GM21529 (cell line): ENCODE measurements around the gene MBD5.

Experiments
- ATAC-seq: cut with Tn5 transposase; IDR thresholded peaks from one replicate; pipeline ENCODE4 v1.9.1; 2021; ENCODE audit not compliant: unreplicated experiment

MBD5 gene

GRCh38 chr2:148108385-148108784, 87.5 kb downstream of the MBD5 start:
- no peak for ATAC-seq

GRCh38 chr2:148110184-148110583, 89.3 kb downstream of the MBD5 start:
- peak; percentile 73 for ATAC-seq

GRCh38 chr2:148122788-148123187, 101.9 kb downstream of the MBD5 start:
- ATAC-seq, result no peak

GRCh38 chr2:148124271-148124670, 103.4 kb downstream of the MBD5 start:
- ATAC-seq, result no peak

- no peak for ATAC-seq
Measured at GRCh38 chr2:148130581-148130980, 109.7 kb downstream of the MBD5 start.

- ATAC-seq, result no peak
Measured at GRCh38 chr2:148132412-148132811, 111.5 kb downstream of the MBD5 start.

- ATAC-seq, result no peak
Measured at GRCh38 chr2:148135705-148136104, 114.8 kb downstream of the MBD5 start.

- no peak for ATAC-seq
Measured at GRCh38 chr2:148136441-148136840, 115.5 kb downstream of the MBD5 start.

- ATAC-seq, result no peak
Measured at GRCh38 chr2:148161909-148162435, 141.1 kb downstream of the MBD5 start.

- ATAC-seq, result no peak
Measured at GRCh38 chr2:148162871-148163270, 142.0 kb downstream of the MBD5 start.

GRCh38 chr2:148165975-148166374, 145.1 kb downstream of the MBD5 start:
- ATAC-seq, result no peak

- ATAC-seq, result no peak
Measured at GRCh38 chr2:148167241-148167766, 146.4 kb downstream of the MBD5 start.

- ATAC-seq, result no peak
Measured at GRCh38 chr2:148167855-148168254, 147.0 kb downstream of the MBD5 start.

GRCh38 chr2:148172131-148172753, 151.4 kb downstream of the MBD5 start:
- ATAC-seq, result no peak

- ATAC-seq, result no peak
Measured at GRCh38 chr2:148173168-148173567, 152.3 kb downstream of the MBD5 start.

- ATAC-seq, result no peak
Measured at GRCh38 chr2:148177559-148177958, 156.7 kb downstream of the MBD5 start.

- ATAC-seq, result no peak
Measured at GRCh38 chr2:148179724-148180123, 158.8 kb downstream of the MBD5 start.

- ATAC-seq, result no peak
Measured at GRCh38 chr2:148184976-148185375, 164.1 kb downstream of the MBD5 start.

- no peak for ATAC-seq
Measured at GRCh38 chr2:148194882-148195281, 174.0 kb downstream of the MBD5 start.

GRCh38 chr2:148201075-148202004, 180.4 kb downstream of the MBD5 start:
- ATAC-seq, result peak; percentile 61

- no peak for ATAC-seq
Measured at GRCh38 chr2:148202237-148202636, 181.3 kb downstream of the MBD5 start.

- ATAC-seq, result no peak
Measured at GRCh38 chr2:148207111-148207510, 186.2 kb downstream of the MBD5 start.
